Measurements from ENCODE around the gene RASAL1.

Gene RASAL1

DNA sequence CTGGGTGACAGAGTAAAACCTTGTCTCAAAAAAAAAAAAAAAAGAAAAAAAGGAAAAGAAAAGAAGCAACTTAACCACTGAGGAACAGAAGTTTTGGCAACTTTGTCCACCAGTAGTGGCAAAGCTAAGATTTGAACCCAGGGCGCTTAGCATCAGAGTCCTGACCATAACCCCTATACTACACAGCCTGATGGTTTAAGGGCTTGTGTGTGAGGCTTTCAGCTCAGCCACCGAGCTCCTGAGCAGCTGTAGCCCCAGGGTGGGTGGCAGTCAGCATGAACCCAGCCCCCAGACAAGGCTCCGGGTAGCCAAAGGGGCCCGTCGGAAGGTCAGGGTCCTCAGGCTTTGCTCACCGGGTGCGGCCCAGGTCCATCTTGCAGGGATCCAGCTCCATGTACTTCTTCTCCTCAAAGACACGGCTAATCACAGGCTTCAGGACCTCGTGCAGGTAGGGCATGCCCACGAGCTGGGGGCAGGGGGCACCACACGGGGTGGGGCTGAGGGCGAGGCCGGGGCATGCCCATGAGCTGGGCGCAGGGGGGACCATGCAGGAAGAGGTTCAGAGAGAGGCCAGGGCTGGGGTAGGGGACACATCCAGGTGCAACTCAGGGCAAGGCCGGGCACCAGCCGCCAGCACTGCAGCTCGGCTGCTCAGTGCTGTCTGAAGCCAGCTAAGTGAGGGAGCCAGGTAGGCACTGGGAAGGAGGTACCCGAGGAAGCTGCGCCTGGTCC lies 20.9 kb downstream of the RASAL1 start:
- no peak for DNase-seq

DNA sequence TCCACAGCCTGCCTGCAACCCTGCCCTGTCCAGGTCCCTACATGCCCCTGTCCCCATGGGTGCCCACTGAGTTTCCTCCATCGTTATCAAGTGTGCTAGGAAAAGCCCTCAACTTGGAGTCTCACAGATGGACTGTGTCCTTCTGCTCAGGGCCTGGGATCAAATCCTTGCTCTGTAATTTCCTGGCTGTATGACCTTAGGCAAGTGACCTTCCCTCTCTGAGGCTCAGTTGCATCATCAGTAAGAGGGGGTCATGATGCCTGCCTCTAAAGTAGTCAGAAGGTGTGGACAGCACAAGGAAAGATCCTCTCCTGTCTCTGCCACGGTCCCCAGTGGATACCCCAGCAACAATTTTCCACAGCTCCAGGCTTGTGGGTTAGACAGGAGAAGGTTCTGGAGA lies 22.2 kb downstream of the RASAL1 start:
- DNase-seq, result no peak

DNA sequence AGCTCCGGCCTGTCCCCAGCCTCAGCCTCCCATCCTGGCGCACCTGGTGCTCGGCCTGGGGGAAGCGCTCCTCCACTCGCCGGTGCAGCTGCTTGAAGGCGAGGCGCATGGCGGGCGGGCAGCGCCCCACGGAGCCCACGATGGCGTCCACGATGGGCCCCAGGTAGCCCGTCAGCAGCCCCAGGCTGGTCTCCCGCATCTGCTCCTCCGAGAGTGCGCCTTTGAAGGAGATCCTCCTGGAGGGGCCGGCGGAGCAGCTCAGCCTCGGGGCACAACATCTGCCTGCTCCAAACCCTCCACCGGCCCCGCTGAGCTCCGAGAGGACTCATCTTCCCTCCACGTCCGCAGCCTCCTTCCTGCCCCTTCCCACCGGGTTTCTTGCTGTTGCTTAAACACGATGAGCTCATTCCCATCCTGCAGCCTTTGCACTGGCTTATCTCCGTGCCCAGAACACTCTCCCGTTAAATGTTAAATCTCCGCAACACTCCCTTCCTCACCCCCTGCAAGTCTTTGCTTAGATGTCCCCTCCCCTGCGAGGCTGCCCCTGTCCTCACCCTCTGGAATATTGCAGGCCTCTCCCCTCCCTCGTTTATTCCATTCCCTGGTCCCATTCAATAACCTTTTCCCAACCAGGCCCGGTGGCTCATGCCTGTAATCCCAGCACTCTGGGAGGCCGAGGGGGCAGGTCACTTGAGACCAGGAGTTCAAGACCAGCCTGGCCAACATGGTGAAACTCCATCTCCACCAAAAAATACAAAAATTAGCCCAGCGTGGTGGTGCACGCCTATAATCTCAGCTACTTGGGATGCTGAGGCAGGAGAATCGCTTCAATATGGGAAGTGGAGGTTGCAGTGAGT lies 23.3 kb downstream of the RASAL1 start:
- DNase-seq, result no peak

DNA sequence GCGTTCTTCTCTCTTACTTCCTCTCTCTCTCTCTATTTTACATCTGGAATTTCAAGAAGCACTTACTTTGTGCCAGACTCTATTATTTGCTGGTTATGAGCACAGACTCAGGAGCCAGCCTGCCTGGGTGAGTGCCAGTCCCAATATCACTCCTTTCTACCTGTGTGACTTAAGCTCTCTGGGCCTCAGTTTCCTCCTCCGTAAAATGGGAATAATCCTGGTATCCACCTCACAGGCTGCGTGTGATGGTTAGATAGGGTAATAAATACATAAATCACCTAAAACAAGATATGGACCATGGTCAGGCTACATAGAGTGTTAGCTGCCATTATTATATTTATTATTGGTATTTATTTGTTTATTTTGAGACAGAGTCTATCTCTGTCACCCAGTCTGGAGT lies 24.3 kb downstream of the RASAL1 start:
- DNase-seq, result no peak

GRCh38 chr12:113109872-113110599 lies 25.5 kb downstream of the RASAL1 start:
- no peak for DNase-seq

DNA sequence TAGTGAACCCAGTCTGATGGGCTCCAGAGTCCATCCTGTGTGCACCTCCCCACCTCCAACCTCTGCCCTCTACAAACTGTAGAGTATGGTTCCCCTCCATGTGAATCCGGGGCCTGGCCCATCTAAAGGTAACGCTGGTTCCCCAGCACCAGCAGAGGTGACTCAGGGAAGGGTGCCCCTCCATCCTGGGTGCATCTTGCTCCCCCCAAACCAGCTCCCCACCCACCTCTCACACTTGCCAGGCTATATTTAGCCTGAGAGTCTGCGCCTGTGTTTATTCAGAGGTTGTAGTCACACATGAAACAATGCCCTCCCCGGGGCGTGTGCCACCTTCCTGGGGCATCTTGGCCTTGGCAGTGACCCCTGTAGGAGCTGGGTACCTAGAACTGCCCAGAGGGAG lies 26.2 kb downstream of the RASAL1 start:
- DNase-seq, result no peak

DNA sequence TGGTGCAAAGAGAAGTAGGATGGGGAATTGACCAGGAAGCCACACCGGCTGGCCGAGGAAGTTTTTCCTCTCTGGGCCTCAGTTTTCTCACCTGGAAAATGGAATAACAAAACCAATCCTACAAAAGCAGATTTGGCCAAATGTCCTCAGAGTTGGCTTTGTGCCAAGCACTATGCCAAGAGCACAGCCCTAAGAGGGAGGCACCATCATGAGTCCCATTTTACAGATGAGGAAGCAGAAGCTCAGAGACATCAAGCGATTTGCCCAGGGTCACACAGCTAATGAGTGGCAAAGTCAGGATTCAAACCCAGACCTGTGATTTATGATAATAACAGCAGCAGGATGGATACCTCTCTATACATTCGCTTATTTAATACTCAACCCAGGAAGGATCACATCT lies 27.3 kb downstream of the RASAL1 start:
- no peak for DNase-seq

DNA sequence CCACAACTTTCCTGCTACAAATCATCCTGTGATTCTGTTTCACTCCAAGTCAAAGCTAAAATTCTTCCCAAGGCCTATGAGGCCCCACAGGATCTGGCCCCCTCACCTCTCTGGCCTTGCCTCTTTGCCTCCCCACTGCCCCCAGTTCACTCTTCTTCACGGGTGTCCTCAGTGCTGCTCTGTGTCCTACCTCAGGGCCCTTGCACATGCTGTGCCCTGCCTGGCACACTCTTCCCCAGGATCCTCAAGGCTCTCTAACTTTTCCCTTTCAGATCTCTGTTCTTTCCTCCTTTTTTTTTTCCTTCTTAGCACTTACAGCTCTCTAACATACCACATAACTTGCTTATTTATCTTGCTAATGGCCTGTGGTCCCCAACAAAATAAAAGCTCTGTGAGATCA lies 29.2 kb downstream of the RASAL1 start:
- DNase-seq, result no peak

GRCh38 chr12:113105606-113106271 lies 29.8 kb downstream of the RASAL1 start:
- DNase-seq, result no peak

GRCh38 chr12:113104953-113105510 lies 30.5 kb downstream of the RASAL1 start:
- no peak for DNase-seq

- peak; percentile 49 for DNase-seq
These were observed 31.7 kb downstream of the RASAL1 start for GRCh38 chr12:113103756-113104450.

GRCh38 chr12:113102811-113103210 lies 32.8 kb downstream of the RASAL1 start:
- no peak for DNase-seq

- no peak for DNase-seq
These were observed 33.8 kb downstream of the RASAL1 start for GRCh38 chr12:113101751-113102150.

GRCh38 chr12:113099764-113100163 lies 35.8 kb downstream of the RASAL1 start:
- no peak for DNase-seq

- no peak for DNase-seq
These were observed 36.2 kb downstream of the RASAL1 start for GRCh38 chr12:113099364-113099763.

- DNase-seq, result peak; percentile 91
These were observed 37.0 kb downstream of the RASAL1 start for GRCh38 chr12:113098441-113099028.

- DNase-seq, result peak; percentile 91
These were observed 37.7 kb downstream of the RASAL1 start for GRCh38 chr12:113097716-113098440.

DNA sequence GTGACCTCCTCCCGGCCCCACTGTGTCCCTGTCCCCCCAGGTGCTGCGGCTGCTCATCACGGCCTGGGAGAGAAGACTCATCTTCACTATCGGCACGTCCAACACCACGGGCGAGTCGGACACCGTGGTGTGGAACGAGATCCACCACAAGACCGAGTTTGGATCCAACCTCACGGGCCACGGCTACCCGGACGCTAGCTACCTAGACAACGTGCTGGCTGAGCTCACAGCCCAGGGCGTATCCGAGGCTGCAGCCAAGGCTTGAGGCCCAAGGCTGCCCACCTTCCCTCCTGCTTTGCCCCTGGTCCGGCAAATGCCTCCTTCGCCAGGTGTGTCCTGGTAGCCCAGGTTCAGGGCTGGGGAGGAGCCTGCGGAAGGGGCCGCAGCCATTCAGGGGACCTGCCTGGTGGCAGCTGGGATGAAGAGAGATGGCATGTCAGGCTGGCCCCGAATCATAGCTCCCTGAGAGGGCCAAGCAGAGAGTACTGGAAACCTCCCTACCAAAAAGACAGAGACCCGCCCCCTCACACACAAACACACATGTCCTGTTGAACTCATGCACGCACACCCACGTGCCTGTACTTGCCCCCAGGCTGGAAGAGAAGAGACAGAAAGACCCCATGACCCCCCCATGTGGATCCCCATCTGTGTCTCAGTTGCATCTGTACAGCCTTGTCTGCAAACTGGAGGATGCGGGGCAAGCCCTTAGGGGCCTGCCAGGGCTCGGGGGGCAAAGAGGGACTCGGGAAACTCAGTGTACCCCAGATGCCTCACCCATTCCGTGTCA lies 38.7 kb downstream of the RASAL1 start:
- no peak for DNase-seq

DNA sequence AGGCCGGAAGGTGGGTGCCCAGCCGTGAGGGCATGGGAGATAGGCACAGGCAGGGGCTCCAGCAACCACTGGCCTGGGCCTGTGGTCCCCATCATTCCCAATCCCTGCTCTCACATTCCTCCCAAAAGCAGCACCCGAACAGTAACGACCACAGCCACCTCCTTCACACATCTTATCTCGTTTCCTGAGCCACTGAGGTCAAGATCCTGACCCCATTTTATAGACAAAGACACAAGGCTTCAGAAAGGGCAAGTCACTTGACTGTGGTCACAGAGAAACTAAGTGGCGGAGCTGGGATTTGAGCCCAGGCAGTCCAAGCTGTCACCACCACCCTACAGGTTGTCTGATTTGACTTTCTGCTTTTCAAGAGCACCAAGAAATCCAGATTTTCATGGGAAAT lies 40.2 kb downstream of the RASAL1 start:
- DNase-seq, result no peak

GRCh38 chr12:113094738-113095137 lies 40.8 kb downstream of the RASAL1 start:
- no peak for DNase-seq

Data from NCI-H1092 treated with DMSO at 0.1 percent for 48 hours (cell line).